CD4-positive, CD25-positive, alpha-beta regulatory T cell (primary cell): ENCODE results near the gene AURKA. TPM values are rescaled to one million over a fixed set of nuclear protein-coding genes. Genes with fewer than 3 reads are reported as not detected.
A peak's percentile ranks its signal among the peaks of the same experiment; 100 is the strongest.
"Not testable (repeated sequence)": the region's sequence is repeated elsewhere in the genome, so short reads cannot be mapped to it uniquely, and the experiment has no call there.

Experiments used
- ATAC-seq, 2 donors: fragments of 150-1000 bp; cut with Tn5 transposase; one replicate each; pipeline ENCODE4 v1.10.0; 2021; ENCODE audit warnings: low read depth in 2 of 2, moderate number of reproducible peaks in 2 of 2, moderate library complexity in 1 of 2
- DNase-seq, 3 donors: peaks; one replicate each; pipeline versions ENCODE4 v3.0.0 to v3.0.0-alpha.2; 2012 to 2022; ENCODE audit warnings: mixed read lengths in 1 of 3
- H3K27ac ChIP-seq: one replicate; pipeline ENCODE4 v1.7.0; 2013; ENCODE audit warnings: mild to moderate bottlenecking, low read length; ENCODE audit not compliant: insufficient read depth, poor library complexity, severe bottlenecking
- H3K27me3 ChIP-seq: one replicate; pipeline ENCODE4 v1.7.0; 2013; ENCODE audit warnings: low read length; ENCODE audit not compliant: control insufficient read depth, insufficient read depth
- H3K36me3 ChIP-seq: one replicate; pipeline ENCODE4 v1.7.0; 2013; ENCODE audit warnings: mild to moderate bottlenecking, low read length, moderate library complexity; ENCODE audit not compliant: control insufficient read depth, insufficient read depth
- H3K4me1 ChIP-seq: 2 replicates; pipeline ENCODE4 v1.7.0; 2013; ENCODE audit warnings: mild to moderate bottlenecking, low read length; ENCODE audit not compliant: insufficient read depth, control insufficient read depth, poor library complexity, severe bottlenecking
- H3K4me3 ChIP-seq: one replicate; pipeline ENCODE4 v1.7.0; 2013; ENCODE audit warnings: low read depth, mild to moderate bottlenecking, low read length, moderate library complexity
- H3K9me3 ChIP-seq, 2 experiments: 1 replicate in 1 of 2; 2 replicates in 1 of 2; pipeline ENCODE4 v1.7.0; 2013; ENCODE audit warnings: low read length in 2 of 2, mild to moderate bottlenecking in 1 of 2, moderate library complexity in 1 of 2; ENCODE audit not compliant: control insufficient read depth in 2 of 2
- H3K27ac Mint-ChIP-seq, 3 donors: one replicate each; pipeline ENCODE4 v1.8.0; 2020 to 2022; ENCODE audit warnings: mild to moderate bottlenecking in 3 of 3, mixed read lengths in 3 of 3, moderate library complexity in 2 of 3
- H3K27me3 Mint-ChIP-seq: one replicate; pipeline ENCODE4 v1.8.0; 2022; ENCODE audit warnings: mild to moderate bottlenecking, mixed read lengths
- H3K36me3 Mint-ChIP-seq: one replicate; pipeline ENCODE4 v1.8.0; 2020; ENCODE audit warnings: mixed read lengths
- H3K4me1 Mint-ChIP-seq, 4 donors: one replicate each; pipeline ENCODE4 v1.8.0; 2020 to 2022; ENCODE audit warnings: mixed read lengths in 4 of 4, mild to moderate bottlenecking in 1 of 4
- H3K4me3 Mint-ChIP-seq, 4 donors: one replicate each; pipeline ENCODE4 v1.8.0; 2020 to 2022; ENCODE audit warnings: mild to moderate bottlenecking in 4 of 4, mixed read lengths in 4 of 4, moderate library complexity in 3 of 4
- H3K9me3 Mint-ChIP-seq, 7 donors: one replicate each; pipeline ENCODE4 v1.8.0; 2020 to 2022; ENCODE audit warnings: mixed read lengths in 7 of 7, mild to moderate bottlenecking in 3 of 7, moderate library complexity in 2 of 7
- polyA plus RNA-seq, 4 donors: library from polyadenylated mRNA; unstranded; fragments of 300-500 nt; fragmentation: Illumina TruSeq; gene quantifications; one replicate each; pipeline ENCODE4 v1.2.3, GENCODE V29; 2021
- total RNA-seq: library from RNA; stranded (reverse); gene quantifications from one replicate; pipeline ENCODE4 v1.2.3, GENCODE V29; 2022

The AURKA gene
- total and polyA plus RNA-seq, 5 donors from 2014 or later = 2.1 to 4.2 (median 3.6) TPM

DNA sequence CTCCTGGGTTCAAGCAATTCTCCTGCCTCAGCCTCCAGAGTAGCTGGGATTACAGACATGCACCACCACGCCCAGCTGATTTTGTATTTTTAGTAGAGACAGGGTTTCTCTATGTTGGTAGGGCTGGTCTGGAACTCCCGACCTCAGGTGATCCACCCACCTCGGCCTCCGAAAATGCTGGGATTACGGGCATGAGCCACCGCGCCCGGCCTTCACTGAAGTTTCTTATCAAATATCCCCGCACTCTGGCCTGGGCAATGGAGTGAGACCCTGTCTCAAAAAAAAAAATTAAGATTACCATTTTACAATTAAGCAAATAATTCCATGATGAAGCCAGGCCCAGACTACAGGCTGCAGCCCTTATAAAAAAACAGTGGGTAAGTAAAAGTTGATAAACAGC lies 1.6 kb downstream of the AURKA start:
- Mint-ChIP-seq H3K4me1 (peaks cover 4 to 27% (median 25%) of the 10 kb centered on the region in 4 donors), H3K27ac (peak overlapping the region in 1 of 3 donors; percentile 42), H3K4me3 (peak overlapping the region in 2 of 4 donors; percentile 1 to 43), H3K36me3 (peaks cover 12% of the 10 kb centered on the region)
- H3K9me3 Mint-ChIP-seq, H3K27me3 ChIP-seq, H3K9me3 ChIP-seq, H3K36me3 ChIP-seq, ATAC-seq, H3K27me3 Mint-ChIP-seq, H3K27ac ChIP-seq, DNase-seq: not testable (repeated sequence)
- Histone ChIP-seq H3K4me1 (peaks cover 21% of the 10 kb centered on the region), H3K4me3 (peak overlapping the region; percentile 94)

DNA sequence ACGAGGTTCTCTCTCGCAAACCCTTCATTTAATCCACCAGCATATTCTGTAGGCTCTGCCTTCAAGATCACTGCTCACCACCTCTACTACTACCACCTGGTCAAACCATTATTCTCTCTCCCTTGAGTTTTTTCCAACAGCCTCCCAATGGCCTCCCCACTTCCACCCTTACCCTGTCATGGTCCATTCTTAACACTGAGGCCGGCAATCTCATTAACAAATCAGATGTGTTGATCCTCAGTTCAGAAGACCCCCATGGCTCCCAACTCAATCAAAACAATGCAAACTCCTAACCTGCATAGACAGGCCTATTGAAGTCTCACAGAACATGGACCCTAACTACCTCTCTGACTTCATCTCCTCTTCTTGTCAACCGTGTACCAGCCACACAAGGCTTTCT lies 2.2 kb downstream of the AURKA start:
- H3K4me1 ChIP-seq = peaks cover 21% of the 10 kb centered on the region
- Mint-ChIP-seq H3K9me3 (no peaks in the 10 kb centered on the region), H3K4me1 (peaks cover 4 to 21% (median 21%) of the 10 kb centered on the region in 4 donors), H3K36me3 (peaks cover 14% of the 10 kb centered on the region), H3K27me3 (no peaks in the 10 kb centered on the region), H3K27ac (peak overlapping the region; percentile 11 to 42 (median 21)), H3K4me3 (peak overlapping the region in 2 of 4 donors; percentile 1 to 43)
- no peak for ATAC-seq
- no peaks in the 10 kb centered on the region for H3K27me3 ChIP-seq
- no peak for DNase-seq
- H3K27ac ChIP-seq = no peak overlapping the region
- H3K4me3 ChIP-seq = no peak overlapping the region
- no peaks in the 10 kb centered on the region for H3K9me3 ChIP-seq
- peaks cover 5% of the 10 kb centered on the region for H3K36me3 ChIP-seq

DNA sequence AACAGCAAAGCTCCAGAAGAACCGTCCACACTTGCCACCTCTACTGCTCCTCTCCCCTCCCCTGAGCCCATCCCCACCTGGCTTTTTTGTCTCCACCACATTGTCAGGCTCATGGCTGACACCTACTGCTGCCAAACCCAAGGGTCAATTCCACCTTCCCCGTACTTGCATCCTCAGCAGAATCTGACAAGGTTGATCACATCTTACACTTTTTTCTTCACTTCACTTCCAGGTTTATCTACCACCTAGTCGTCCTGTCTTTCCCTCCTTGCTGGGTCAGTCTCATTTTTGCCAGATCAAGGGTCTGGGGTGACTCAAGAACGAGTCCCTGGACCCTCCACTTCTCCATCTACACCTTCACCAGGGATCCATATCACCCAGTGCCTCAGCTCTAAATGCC lies 3.1 kb downstream of the AURKA start:
- DNase-seq (no peak), ATAC-seq (no peak)
- peak overlapping the region in 1 of 3 donors; percentile 16 for H3K27ac Mint-ChIP-seq
- H3K4me1 Mint-ChIP-seq = peaks cover 4 to 18% (median 13%) of the 10 kb centered on the region in 4 donors
- Histone ChIP-seq H3K9me3 (no peaks in the 10 kb centered on the region), H3K4me3 (no peak overlapping the region), H3K4me1 (peaks cover 14% of the 10 kb centered on the region), H3K27me3 (no peaks in the 10 kb centered on the region), H3K36me3 (peaks cover 5% of the 10 kb centered on the region), H3K27ac (no peak overlapping the region)
- H3K27me3 Mint-ChIP-seq = no peaks in the 10 kb centered on the region
- peaks cover 16% of the 10 kb centered on the region for H3K36me3 Mint-ChIP-seq
- H3K9me3 Mint-ChIP-seq = no peaks in the 10 kb centered on the region
- H3K4me3 Mint-ChIP-seq = peak overlapping the region in 1 of 4 donors; percentile 67

DNA sequence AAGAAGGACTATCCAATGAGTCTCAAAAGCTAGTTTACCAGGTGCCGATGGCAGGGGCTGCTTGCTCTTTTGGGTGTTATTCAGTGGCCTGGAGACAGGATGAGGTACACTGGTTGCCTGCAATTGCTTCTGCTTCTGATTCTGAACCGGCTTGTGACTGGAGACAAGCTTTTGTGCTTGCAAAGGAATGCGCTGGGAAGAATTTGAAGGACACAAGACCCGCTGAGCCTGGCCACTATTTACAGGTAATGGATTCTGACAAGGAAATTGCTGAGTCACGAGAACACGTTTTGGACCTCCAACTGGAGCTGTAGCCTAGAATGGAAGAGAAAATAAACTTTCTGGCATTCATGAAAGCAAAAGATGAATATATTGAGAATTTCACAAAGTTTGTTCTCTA lies 5.8 kb downstream of the AURKA start:
- Histone ChIP-seq H3K36me3 (peaks cover 5% of the 10 kb centered on the region), H3K27ac (no peak overlapping the region), H3K9me3 (no peaks in the 10 kb centered on the region), H3K27me3 (no peaks in the 10 kb centered on the region), H3K4me1 (peaks cover 5% of the 10 kb centered on the region), H3K4me3 (no peak overlapping the region)
- ATAC-seq (no peak), DNase-seq (no peak)
- peak overlapping the region in 1 of 4 donors; percentile 50 for H3K4me3 Mint-ChIP-seq
- H3K36me3 Mint-ChIP-seq = peaks cover 13% of the 10 kb centered on the region
- peaks cover 0 to 22% (median 8%) of the 10 kb centered on the region in 4 donors for H3K4me1 Mint-ChIP-seq
- no peaks in the 10 kb centered on the region for H3K27me3 Mint-ChIP-seq
- no peaks in the 10 kb centered on the region for H3K9me3 Mint-ChIP-seq
- no peak overlapping the region for H3K27ac Mint-ChIP-seq

DNA sequence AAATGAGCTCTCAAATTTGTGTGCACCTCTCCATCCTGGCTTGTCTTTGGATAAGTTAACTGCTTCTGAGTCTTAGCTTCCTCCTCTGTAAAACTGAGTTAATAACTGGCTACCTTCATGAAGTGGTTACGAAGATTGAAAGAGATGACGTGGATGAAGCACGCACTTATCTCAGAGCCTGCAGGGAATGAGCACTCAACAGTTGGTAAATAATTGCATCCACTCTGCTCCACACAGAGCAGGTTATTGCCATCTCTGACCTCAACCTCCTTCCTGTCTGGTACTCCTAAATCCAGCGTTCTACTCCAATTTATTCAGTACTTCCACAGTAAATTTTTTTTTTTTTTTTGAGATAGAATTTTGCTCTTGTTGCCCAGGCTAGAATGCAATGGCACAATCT lies 6.9 kb downstream of the AURKA start:
- H3K9me3 Mint-ChIP-seq = no peaks in the 10 kb centered on the region
- H3K27me3 Mint-ChIP-seq = no peaks in the 10 kb centered on the region
- Histone ChIP-seq H3K27me3 (no peaks in the 10 kb centered on the region), H3K9me3 (no peaks in the 10 kb centered on the region), H3K4me3 (no peak overlapping the region), H3K36me3 (peaks cover 5% of the 10 kb centered on the region), H3K4me1 (no peaks in the 10 kb centered on the region), H3K27ac (no peak overlapping the region)
- ATAC-seq (no peak), DNase-seq (no peak)
- H3K27ac Mint-ChIP-seq = peak overlapping the region in 1 of 3 donors; percentile 38
- no peak overlapping the region for H3K4me3 Mint-ChIP-seq
- H3K36me3 Mint-ChIP-seq = peaks cover 13% of the 10 kb centered on the region
- peaks cover 0 to 23% (median 5%) of the 10 kb centered on the region in 4 donors for H3K4me1 Mint-ChIP-seq

DNA sequence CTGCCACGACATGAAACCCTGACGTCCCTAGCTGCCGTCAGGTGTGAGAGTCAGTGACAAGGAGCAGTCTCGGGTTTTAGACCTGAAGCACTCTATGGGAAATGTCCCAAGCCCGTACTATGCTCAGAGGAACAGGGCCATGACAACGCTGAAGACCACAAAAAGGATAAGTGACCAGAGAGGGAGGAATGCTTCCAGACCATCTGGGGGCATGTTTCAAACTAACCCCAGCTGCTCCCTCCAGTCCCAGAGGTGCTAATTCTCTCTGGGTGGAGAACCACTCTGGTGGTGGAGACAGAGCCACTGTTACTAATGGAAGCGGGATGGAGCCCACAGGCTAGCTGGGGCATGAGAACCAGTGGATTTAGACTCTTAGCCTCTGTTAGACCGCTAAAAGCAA lies 8.7 kb downstream of the AURKA start:
- no peaks in the 10 kb centered on the region for H3K9me3 ChIP-seq
- H3K27ac ChIP-seq = no peak overlapping the region
- H3K4me3 ChIP-seq = no peak overlapping the region
- no peaks in the 10 kb centered on the region for H3K27me3 ChIP-seq
- peaks cover 5% of the 10 kb centered on the region for H3K36me3 ChIP-seq
- ATAC-seq (no peak), DNase-seq (no peak)
- Mint-ChIP-seq H3K4me3 (no peak overlapping the region), H3K36me3 (peaks cover 12% of the 10 kb centered on the region), H3K27me3 (no peaks in the 10 kb centered on the region), H3K27ac (no peak overlapping the region), H3K9me3 (no peaks in the 10 kb centered on the region), H3K4me1 (peaks cover 0 to 29% (median 4%) of the 10 kb centered on the region in 4 donors)
- no peaks in the 10 kb centered on the region for H3K4me1 ChIP-seq

DNA sequence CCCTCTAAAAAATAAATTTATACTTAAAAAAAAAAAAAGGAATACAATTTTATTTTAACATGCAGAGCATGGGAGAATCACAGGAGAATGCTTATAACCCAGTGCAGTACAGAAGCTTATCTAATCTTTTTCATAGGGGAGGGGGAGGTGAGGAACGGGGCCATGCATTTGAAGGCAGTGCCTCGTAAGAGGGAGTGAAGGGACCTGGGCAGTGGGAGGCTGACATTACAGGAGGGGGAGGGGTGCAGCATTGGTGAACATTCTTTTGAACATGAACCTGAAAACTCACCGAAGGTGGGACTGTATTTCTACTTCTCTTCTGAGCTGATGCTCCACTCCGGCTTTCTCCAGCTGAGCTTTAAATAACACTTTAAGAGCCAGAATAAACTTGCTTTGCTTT lies 9.3 kb downstream of the AURKA start:
- Histone ChIP-seq H3K4me3 (no peak overlapping the region), H3K4me1 (no peaks in the 10 kb centered on the region), H3K27me3 (no peaks in the 10 kb centered on the region), H3K36me3 (peaks cover 5% of the 10 kb centered on the region), H3K27ac (no peak overlapping the region), H3K9me3 (no peaks in the 10 kb centered on the region)
- no peak for DNase-seq
- Mint-ChIP-seq H3K9me3 (no peaks in the 10 kb centered on the region), H3K36me3 (peaks cover 12% of the 10 kb centered on the region), H3K27ac (peak overlapping the region in 1 of 3 donors; percentile 56), H3K27me3 (no peaks in the 10 kb centered on the region), H3K4me1 (peaks cover 0 to 29% (median 4%) of the 10 kb centered on the region in 4 donors), H3K4me3 (no peak overlapping the region)
- ATAC-seq = no peak

DNA sequence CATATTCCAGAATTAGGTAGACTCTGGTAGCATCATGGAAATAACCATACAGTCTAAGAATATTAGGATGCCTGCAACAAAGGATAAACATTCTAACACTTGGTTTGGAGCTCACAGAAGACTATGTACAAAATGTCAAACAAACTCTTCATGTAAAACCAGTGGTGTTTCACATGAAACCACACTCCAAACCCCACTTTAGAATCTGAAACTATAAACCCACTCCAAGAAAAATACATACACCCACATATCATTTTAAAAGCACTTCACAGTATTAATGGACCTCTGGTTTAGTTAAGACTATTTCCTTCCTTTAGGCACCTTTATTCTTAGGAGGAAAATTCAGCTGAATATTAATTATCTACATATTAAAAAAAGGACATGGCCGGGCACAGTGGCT lies 10.5 kb downstream of the AURKA start:
- H3K4me3 Mint-ChIP-seq = no peak overlapping the region
- DNase-seq = no peak
- H3K9me3 Mint-ChIP-seq = no peaks in the 10 kb centered on the region
- no peak for ATAC-seq
- Histone ChIP-seq H3K27me3 (no peaks in the 10 kb centered on the region), H3K27ac (no peak overlapping the region), H3K4me1 (no peaks in the 10 kb centered on the region), H3K4me3 (no peak overlapping the region), H3K9me3 (no peaks in the 10 kb centered on the region), H3K36me3 (peaks cover 5% of the 10 kb centered on the region)
- H3K4me1 Mint-ChIP-seq = peaks cover 0 to 38% (median 5%) of the 10 kb centered on the region in 4 donors
- peaks cover 13% of the 10 kb centered on the region for H3K36me3 Mint-ChIP-seq
- H3K27ac Mint-ChIP-seq = peak overlapping the region in 1 of 3 donors; percentile 67
- H3K27me3 Mint-ChIP-seq = no peaks in the 10 kb centered on the region
